Right renal pelvis (tissue), 4 donors: ENCODE results near the gene TSC1. TPM values are rescaled to one million over a fixed set of nuclear protein-coding genes. Genes with fewer than 3 reads are reported as not detected.
"Not testable (repeated sequence)": the region's sequence is repeated elsewhere in the genome, so short reads cannot be mapped to it uniquely, and the experiment has no call there.

Source experiments
- DNase-seq, 4 donors: peaks; one replicate each; pipeline ENCODE4 v3.0.0-alpha.2; 2013; ENCODE audit warnings: low read depth in 4 of 4, low spot score in 3 of 4, missing footprints in 1 of 4
- polyA plus RNA-seq, 4 donors: library from polyadenylated mRNA; unstranded; fragments of 120-200 nt; gene quantifications; one replicate each; pipeline ENCODE4 v1.2.1, GENCODE V29; 2013; ENCODE audit not compliant: insufficient read length in 4 of 4

TSC1 gene
- polyA plus RNA-seq = 10 to 100 TPM; 35.1 to 48.9 (median 39.6) TPM

GRCh38 chr9:132944294-132945185 is at the start of gene TSC1:
Gene TSC1, minus strand, starts transcription at chr9:132944616. Its CDS starts 15,744 bp downstream, at chr9:132928872.
- peak; percentile 85 to 91 (median 88) for DNase-seq

DNA sequence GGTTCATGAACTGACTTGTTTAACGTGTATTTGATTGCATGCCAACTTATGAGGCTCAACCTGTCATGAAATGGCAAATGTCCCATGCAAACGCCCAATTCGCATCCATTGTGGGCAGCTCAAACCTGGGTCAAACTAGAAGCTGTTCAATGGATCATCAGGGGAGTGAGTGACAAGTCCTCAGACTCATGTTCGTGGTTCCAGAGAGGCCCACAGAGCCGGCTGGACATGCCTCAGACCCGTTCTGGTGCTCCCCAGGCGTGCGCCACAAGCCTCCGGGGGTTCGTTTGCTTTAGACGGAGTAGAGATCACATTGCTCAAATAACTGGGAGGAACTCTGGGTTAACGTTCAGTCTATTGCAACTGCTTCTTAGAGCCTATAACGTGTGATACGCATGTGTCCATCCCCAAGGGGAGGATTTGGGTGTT is 49.1 kb upstream of the TSC1 start:
- no peak for DNase-seq

DNA sequence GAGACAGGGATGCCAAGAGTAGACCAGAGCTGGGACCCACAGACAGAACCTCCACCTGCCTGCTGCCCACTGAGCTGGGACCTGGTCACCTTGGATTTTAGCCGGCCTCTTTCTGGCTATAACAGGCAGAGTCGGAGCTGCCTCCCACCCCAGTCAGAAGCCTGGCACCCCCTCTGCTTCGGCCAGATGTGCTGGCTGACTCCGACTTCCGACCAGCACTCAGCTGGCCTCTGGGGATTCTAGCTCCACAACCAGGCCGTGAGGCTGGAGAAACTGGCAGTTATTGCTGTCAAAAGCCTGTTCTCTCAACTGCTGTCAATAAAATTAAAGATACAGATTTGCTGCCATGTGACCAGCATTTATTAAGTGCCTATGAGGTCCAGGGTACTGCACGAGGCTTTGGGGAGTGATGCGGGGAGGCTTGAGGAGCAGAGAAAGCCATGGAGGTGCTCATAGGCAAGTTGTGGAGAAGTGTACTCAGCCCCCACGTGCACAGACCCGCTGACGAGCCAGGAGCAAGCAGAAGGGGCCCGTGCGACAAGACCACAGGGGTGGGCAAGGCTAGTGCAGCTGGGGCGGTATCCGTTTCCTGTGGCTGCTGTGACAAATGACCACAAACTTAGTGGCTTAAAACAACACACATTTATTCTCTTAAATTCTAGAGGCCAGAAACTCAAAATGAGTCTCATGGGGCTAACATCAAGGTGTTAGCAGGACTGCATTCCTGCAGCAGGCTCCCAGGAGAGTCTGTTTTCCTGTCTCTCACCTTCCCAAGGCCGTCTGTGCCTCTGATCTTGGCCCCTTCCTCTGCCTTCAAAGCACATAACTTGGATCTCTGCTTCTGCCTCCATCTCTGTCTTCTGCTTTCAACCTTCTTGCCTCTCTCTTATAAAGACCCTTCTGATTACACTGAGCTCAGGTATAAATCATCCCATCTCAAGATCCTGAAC is 47.2 kb upstream of the TSC1 start:
- DNase-seq = no peak

DNA sequence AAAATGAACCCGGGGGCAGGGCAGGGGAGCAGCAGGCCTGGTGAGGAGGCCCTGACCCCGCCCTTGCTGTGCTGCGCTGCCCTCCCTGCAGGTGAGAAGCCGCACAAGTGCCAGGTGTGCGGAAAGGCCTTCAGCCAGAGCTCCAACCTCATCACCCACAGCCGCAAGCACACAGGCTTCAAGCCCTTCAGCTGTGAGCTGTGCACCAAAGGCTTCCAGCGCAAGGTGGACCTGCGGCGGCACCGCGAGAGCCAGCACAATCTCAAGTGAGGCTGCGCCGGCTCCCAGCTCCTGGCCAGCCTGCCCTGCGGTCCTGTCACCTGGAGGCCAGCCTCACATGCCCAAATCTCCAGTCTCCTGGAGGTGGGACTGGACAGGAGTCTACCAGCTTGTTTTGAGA is 46.4 kb upstream of the TSC1 start:
- no peak for DNase-seq

DNA sequence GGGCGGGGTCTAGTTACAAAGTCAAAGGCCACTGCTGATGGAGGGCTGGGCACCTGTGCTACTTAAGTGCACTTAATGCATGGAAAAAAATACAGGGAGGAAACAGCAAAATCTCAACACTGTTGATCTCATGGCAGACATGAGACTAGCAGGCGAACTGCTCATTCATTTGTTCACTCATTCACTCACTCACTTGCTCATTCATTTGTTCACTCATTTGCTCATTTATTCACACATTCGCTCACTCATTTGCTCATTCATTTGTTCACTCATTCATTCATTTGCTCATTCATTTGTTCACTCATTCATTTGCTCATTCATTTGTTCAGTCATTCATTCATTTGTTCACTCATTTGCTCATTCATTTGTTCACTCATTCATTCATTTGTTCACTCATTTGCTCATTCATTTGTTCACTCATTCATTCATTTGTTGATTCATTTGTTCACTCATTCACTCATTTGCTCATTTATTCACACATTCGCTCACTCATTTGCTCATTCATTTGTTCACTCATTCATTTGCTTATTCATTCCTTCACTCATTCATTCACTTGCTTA is 45.7 kb upstream of the TSC1 start:
- DNase-seq = not testable (repeated sequence)

GRCh38 chr9:132989414-132989996 is 45.1 kb upstream of the TSC1 start:
- no peak for DNase-seq

DNA sequence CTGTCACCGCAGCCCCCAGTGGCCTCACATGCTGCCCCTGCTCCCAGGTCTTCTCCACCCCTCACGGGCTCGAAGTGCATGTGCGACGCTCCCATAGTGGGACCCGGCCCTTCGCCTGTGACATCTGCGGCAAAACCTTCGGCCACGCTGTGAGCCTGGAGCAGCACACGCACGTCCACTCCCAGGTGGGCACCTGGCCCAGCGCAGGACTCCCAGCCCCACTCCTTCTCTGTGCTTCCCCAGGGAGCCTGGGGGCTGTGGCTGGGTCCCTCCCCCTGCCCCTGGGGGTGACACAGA is 44.5 kb upstream of the TSC1 start:
- DNase-seq = no peak

- no peak for DNase-seq
Observed at GRCh38 chr9:132988244-132989013, 44.0 kb upstream of the TSC1 start.

DNA sequence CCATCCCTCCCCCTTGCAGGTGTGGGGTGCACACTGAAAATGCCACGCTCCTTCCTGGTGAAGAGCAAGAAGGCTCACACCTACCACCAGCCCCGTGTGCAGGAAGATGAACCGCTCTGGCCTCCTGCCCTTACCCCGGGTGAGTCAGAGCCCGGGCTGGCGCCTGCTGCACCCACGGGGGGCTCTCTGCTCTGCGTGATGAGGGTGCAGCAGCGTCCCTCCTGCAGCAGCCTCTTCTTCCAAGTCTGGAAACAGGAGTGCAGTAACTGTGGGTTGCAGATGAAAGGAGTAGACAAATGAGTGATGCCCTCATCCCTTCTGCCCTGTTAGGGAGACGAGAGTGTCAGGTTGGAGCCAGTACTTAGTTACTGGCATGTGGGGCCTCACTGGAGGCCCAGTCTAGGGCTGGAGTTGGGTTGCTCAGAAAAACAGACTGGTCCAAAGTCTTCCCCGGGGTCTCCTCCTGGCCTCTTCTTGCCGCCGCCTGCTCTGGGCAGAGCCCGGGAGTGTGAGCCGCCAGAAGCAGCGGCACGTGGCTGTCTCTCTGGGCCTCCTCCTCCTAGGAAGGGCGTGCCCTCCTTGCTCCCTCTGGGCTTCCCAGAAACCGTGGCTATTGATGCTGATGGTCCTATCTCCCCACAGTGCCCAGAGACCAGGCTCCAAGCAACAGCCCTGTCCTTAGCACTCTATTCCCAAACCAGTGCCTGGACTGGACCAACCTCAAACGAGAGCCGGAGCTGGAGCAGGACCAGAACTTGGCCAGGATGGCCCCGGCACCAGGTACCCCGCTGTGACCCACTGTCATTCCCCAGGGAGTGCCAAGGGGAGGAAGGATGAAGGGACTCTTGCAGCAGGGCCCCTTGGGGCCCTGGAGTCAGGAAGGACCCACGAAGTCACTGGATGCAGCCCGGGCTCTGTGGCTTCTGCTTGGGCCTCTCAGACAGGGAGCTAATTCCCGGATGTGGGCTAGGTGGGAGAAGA is 42.5 kb upstream of the TSC1 start:
- DNase-seq = no peak

DNA sequence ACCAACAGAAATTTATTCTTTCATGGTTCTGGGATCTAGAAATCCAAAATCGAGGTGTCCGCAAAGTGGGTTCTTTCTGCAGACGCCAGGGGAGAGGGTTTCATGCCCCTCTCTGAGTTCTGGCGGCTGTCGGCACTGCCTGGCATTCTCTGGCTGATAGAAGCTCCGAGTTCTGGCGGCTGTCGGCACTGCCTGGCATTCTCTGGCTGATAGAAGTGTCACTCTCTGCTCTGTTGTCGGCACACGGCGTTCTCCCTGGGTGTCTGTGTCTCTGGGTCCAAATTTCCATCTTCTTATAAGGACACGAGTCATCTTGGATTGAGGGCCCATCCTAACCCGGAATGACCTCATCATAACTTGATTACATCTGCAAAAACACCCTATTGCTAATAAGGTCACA is 41.7 kb upstream of the TSC1 start:
- DNase-seq = no peak

DNA sequence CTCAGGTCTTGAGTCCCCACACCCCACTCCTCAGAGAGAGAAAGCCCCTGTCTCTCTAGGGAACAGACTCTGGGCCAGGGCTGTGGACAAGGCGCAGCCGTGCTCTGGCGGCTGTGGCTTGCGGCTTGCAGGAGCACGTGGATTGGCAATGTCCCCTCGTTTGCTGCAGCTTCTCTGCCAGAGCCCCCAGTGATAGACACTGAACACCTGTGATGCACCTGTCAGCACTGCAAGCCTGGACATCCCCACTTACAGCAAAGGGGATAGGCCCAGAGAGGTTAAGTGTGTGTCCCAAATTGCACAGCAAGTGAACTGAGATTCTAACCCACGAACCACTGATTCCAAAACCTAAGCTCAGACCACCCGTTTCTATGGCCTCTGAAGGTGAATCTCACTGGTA is 41.1 kb upstream of the TSC1 start:
- DNase-seq = no peak

GRCh38 chr9:132985071-132985350 is 40.6 kb upstream of the TSC1 start:
- no peak for DNase-seq

DNA sequence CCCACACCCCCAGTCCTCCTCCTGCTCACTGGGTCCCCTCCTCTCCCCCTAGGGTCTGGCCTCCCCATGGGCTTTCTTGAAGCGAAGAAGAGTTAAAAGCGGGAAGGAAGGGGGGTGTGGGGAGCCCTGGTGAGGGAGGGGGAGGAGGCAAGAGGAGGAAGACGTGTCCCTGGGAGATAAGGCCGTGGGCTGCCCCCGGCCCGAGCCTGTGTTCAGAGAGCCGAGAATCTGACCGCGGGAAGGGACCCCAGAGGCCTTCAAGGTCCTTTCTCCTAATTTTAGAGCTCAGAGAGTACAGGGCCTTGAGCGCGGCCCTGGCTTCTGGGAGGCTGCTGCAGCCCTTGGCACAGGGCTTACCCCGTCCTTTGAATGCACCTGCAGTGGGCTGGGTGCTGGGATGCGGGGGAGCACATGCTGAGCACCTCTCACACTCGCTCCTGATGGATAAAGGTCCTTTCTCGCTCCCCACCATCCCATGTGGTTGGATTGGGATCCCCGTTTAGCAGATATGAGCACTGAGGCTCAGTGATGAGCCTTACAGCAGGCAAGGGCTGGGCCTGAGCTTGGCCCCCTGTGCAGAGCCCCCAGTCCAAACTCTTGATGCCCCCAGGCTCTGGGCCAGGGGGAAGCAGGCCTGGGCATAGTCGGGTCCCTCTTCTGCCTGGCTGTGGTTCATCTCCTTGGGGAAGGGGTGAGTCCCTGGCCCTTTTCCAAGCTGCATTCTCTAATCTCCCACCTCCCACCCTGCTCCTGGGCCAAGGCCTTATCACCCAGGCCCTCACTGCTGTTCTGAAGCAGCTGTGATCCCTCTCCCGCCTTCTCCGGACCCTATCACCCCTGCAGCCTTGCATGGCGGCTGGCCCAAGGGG is 40.0 kb upstream of the TSC1 start:
- no peak for DNase-seq

DNA sequence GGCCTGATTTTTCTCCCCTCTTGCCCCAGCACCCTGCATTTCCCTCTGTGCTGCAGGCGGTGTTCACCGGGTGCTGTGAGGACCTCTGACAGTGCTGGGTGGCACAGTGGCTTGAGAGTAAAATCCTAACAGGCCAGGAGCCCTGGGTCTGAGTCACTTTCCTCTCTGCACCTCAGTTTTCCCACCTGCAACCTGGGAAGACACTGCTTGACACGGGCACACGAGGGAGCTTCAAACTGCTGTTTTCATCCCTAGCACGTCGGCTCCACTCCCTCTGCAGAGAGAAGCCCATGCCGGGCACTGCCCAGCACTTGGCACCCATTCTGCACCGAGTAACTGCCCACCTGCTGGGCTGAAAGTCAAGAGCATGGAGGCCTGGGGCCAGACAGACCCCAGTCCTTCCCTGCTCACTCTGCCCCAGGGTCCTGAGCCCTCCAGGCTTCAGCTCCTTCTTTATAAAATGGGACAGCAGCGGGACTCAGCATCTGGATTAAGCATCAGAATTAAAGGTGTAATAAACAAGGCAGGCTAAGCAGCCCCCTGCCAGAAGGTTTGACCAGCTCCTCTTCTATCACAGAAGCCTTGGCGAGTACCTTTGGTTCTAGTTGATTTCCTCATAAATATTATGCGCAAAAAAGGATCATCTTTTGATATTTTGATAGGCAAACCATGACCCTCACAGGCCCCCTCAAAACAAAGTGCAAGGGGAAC is 39.2 kb upstream of the TSC1 start:
- DNase-seq = no peak

- DNase-seq = no peak
Observed at GRCh38 chr9:132982458-132982857, 38.0 kb upstream of the TSC1 start.

- DNase-seq = no peak
Observed at GRCh38 chr9:132980157-132980556, 35.7 kb upstream of the TSC1 start.

GRCh38 chr9:132978451-132979131 is 34.2 kb upstream of the TSC1 start, which contains the start of gene GFI1B:
Gene GFI1B, plus strand, starts transcription at chr9:132978694. Its CDS starts 7,985 bp downstream, at chr9:132986679.
- no peak for DNase-seq
